ENCODE data around the gene PPP1R13B. TPM values are rescaled to one million over a fixed set of nuclear protein-coding genes. Genes with fewer than 3 reads are reported as not detected.
A peak's percentile ranks its signal among the peaks of the same experiment; 100 is the strongest.

PPP1R13B gene
- total RNA-seq, 1 experiment from 2014 or later: 10.3 TPM

- Mint-ChIP-seq H3K9me3 (no peaks in the 10 kb centered on the region), H3K27me3 (ENCODE audit: low read depth) (no peaks in the 10 kb centered on the region; the same call in 1 of the 2 replicates), H3K4me1 (peaks cover 43% of the 10 kb centered on the region), H3K36me3 (no peaks in the 10 kb centered on the region), H3K4me3 (peak overlapping the region; percentile 35), H3K27ac (no peak overlapping the region)
- no peak for TF ChIP-seq ZNF416 (CRISPR knock-in tag; IDR thresholded peaks at IDR 0.05)
- no peak for TF ChIP-seq ZSCAN18 (CRISPR knock-in tag; IDR thresholded peaks at IDR 0.05)
- ChIA-PET POLR2A (no interaction called here), CTCF (interaction anchor here (0.6 to 3.8 kb wide), 13 partner anchors 12 to 54 kb away, joined by 3 to 29 read pairs (median 5); no protein-coding TSS in a partner anchor)
- ATAC-seq (no peak), DNase-seq (ENCODE audit: low spot score) (no peak)
Measured at GRCh38 chr14:103855734-103856095, 8.3 kb upstream of the PPP1R13B start.

GRCh38 chr14:103854822-103855733 is 7.7 kb upstream of the PPP1R13B start:
- TF ChIP-seq, protein P1, sequence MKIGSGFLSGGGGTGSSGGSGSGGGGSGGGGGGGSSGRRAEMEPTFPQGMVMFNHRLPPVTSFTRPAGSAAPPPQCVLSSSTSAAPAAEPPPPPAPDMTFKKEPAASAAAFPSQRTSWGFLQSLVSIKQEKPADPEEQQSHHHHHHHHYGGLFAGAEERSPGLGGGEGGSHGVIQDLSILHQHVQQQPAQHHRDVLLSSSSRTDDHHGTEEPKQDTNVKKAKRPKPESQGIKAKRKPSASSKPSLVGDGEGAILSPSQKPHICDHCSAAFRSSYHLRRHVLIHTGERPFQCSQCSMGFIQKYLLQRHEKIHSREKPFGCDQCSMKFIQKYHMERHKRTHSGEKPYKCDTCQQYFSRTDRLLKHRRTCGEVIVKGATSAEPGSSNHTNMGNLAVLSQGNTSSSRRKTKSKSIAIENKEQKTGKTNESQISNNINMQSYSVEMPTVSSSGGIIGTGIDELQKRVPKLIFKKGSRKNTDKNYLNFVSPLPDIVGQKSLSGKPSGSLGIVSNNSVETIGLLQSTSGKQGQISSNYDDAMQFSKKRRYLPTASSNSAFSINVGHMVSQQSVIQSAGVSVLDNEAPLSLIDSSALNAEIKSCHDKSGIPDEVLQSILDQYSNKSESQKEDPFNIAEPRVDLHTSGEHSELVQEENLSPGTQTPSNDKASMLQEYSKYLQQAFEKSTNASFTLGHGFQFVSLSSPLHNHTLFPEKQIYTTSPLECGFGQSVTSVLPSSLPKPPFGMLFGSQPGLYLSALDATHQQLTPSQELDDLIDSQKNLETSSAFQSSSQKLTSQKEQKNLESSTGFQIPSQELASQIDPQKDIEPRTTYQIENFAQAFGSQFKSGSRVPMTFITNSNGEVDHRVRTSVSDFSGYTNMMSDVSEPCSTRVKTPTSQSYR (CRISPR knock-in tag; IDR thresholded peaks at IDR 0.05): peak; percentile 74; the same call in 1 of the 2 replicates
- TF ChIP-seq ZNF121 (CRISPR knock-in tag; IDR thresholded peaks at IDR 0.05): peak; percentile 99
- peak; percentile 34; the same call in 1 of the 2 replicates for TF ChIP-seq ZNF423 (CRISPR knock-in tag; IDR thresholded peaks at IDR 0.05)
- no peak for TF ChIP-seq RORB (CRISPR knock-in tag; IDR thresholded peaks at IDR 0.05)
- no peak for TF ChIP-seq MXD4 (CRISPR knock-in tag; IDR thresholded peaks at IDR 0.05; ENCODE audit: borderline replicate concordance)
- 0 out of 2 replicates have a peak, but pooled peaks have one; percentile 39 for TF ChIP-seq GABPB1 (CRISPR knock-in tag; IDR thresholded peaks at IDR 0.05)
- peak; percentile 46; the same call in 1 of the 2 replicates for TF ChIP-seq SP1 (CRISPR knock-in tag; conservative IDR thresholded peaks at IDR 0.05)
- Mint-ChIP-seq H3K4me1 (peaks cover 42% of the 10 kb centered on the region), H3K27me3 (ENCODE audit: low read depth) (no peaks in the 10 kb centered on the region; the same call in 1 of the 2 replicates), H3K4me3 (peak overlapping the region; percentile 35), H3K9me3 (no peaks in the 10 kb centered on the region), H3K27ac (peak overlapping the region; percentile 86), H3K36me3 (no peaks in the 10 kb centered on the region)
- peak; percentile 75 for DNase-seq (ENCODE audit: low spot score)
- POLR2A ChIA-PET: no interaction called here
- CTCF ChIA-PET: interaction anchor here (0.9 to 3.8 kb wide), 8 partner anchors 11 to 239 kb away, joined by 3 to 29 read pairs (median 6); no protein-coding TSS in a partner anchor
- ATAC-seq: peak; percentile 79

GRCh38 chr14:103854017-103854808 is 6.8 kb upstream of the PPP1R13B start:
- Mint-ChIP-seq H3K36me3 (no peaks in the 10 kb centered on the region), H3K27ac (peak overlapping the region; percentile 3; the same call in 1 of the 2 replicates), H3K27me3 (ENCODE audit: low read depth) (peaks cover 6% of the 10 kb centered on the region), H3K9me3 (no peaks in the 10 kb centered on the region), H3K4me1 (peaks cover 39% of the 10 kb centered on the region), H3K4me3 (no peak overlapping the region)
- POLR2A ChIA-PET: no interaction called here
- CTCF ChIA-PET: interaction anchor here (0.9 to 3.8 kb wide), 3 partner anchors 32 to 240 kb away, joined by 3 to 13 read pairs (median 4); no protein-coding TSS in a partner anchor
- no peak for TF ChIP-seq KAT7 (CRISPR knock-in tag; IDR thresholded peaks at IDR 0.05; ENCODE audit: borderline replicate concordance)
- no peak for TF ChIP-seq FOXJ3 (CRISPR knock-in tag; IDR thresholded peaks at IDR 0.05; ENCODE audit: borderline replicate concordance)
- no peak for TF ChIP-seq TP53 (CRISPR knock-in tag; IDR thresholded peaks at IDR 0.05)
- TF ChIP-seq MXD4 (CRISPR knock-in tag; IDR thresholded peaks at IDR 0.05; ENCODE audit: borderline replicate concordance): no peak
- TF ChIP-seq SMAD4 (CRISPR knock-in tag; IDR thresholded peaks at IDR 0.05): no peak
- no peak for TF ChIP-seq SMAD3 (CRISPR knock-in tag; IDR thresholded peaks at IDR 0.05; ENCODE audit: borderline replicate concordance)
- no peak for TF ChIP-seq CREB1 (CRISPR knock-in tag; IDR thresholded peaks at IDR 0.05)
- TF ChIP-seq, protein P2, sequence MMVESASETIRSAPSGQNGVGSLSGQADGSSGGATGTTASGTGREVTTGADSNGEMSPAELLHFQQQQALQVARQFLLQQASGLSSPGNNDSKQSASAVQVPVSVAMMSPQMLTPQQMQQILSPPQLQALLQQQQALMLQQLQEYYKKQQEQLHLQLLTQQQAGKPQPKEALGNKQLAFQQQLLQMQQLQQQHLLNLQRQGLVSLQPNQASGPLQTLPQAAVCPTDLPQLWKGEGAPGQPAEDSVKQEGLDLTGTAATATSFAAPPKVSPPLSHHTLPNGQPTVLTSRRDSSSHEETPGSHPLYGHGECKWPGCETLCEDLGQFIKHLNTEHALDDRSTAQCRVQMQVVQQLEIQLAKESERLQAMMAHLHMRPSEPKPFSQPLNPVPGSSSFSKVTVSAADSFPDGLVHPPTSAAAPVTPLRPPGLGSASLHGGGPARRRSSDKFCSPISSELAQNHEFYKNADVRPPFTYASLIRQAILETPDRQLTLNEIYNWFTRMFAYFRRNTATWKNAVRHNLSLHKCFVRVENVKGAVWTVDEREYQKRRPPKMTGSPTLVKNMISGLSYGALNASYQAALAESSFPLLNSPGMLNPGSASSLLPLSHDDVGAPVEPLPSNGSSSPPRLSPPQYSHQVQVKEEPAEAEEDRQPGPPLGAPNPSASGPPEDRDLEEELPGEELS (CRISPR knock-in tag; IDR thresholded peaks at IDR 0.05): no peak
- no peak for TF ChIP-seq GRHL2 (CRISPR knock-in tag; IDR thresholded peaks at IDR 0.05; ENCODE audit: insufficient replicate concordance, severe bottlenecking)
- no peak for TF ChIP-seq ESRRA (CRISPR knock-in tag; IDR thresholded peaks at IDR 0.05; ENCODE audit: borderline replicate concordance)
- TF ChIP-seq NR2C2 (CRISPR knock-in tag; IDR thresholded peaks at IDR 0.05): no peak
- TF ChIP-seq PRRX2 (CRISPR knock-in tag; IDR thresholded peaks at IDR 0.05): no peak
- TF ChIP-seq EMX1 (CRISPR knock-in tag; IDR thresholded peaks at IDR 0.05): no peak
- TF ChIP-seq IRF2 (CRISPR knock-in tag; IDR thresholded peaks at IDR 0.05; ENCODE audit: borderline replicate concordance, low read depth): no peak
- no peak for TF ChIP-seq ELF4 (CRISPR knock-in tag; IDR thresholded peaks at IDR 0.05; ENCODE audit: low read depth)
- ATAC-seq (no peak), DNase-seq (ENCODE audit: low spot score) (no peak)

Measured in WTC11 (cell line).